NCI-H1048 (cell line): ENCODE measurements around the gene OR56A3.
"Not testable (repeated sequence)": the region's sequence is repeated elsewhere in the genome, so short reads cannot be mapped to it uniquely, and the experiment has no call there.

Experiments used
- DNase-seq: peaks from one replicate; lab custom pipeline; 2025; lab: John Stamatoyannopoulos, UW

Gene OR56A3, protein sequence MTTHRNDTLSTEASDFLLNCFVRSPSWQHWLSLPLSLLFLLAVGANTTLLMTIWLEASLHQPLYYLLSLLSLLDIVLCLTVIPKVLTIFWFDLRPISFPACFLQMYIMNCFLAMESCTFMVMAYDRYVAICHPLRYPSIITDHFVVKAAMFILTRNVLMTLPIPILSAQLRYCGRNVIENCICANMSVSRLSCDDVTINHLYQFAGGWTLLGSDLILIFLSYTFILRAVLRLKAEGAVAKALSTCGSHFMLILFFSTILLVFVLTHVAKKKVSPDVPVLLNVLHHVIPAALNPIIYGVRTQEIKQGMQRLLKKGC

DNA sequence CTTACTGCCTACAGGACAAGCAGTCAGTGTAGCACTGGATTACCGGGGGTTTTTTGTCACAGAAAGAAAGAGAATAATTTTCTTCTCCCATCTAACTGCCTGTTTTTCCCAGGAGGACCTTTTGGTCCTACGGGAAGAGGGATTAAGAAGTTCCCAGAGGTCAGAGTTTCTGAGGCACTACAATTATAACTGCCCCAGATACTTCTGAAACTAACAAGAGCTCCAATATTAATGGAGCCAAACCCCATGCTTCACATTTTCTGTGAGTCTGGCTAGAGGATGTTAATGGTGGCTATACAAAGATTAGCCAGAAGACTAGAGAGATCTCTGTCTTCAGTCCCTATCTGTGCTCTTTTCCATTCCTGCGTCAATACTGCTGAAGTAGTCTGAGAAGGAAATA is at the start of gene OR56A3:
TSS of gene OR56A3 (plus strand) at position 301 of the 400 bp plus-strand sequence. CDS start 5,096 bp downstream, outside the sequence.
- DNase-seq: no peak

DNA sequence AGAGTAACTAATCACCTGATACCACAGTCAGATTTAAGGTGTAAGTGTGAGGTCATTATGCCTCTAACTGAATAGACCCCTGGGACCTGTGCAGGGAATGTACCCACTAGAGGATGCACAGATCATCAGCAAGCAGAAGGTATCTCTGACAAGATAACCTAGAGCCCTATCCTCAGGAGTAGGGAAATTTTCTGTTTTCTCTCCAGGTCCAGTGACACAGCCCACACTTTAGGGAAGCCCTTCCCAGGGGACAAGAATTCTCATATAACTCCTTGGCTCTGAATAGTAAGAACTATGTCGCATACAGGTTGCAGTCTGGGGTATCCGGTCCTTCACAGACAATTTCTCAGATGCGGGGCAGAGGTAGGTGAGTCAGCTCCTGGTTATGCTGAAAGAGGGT is 49.1 kb upstream of the OR56A3 start, which contains the start of gene OR52E5:
TSS of gene OR52E5 (plus strand) at position 301 of the 400 bp plus-strand sequence. CDS start 7,569 bp downstream, outside the sequence.
- DNase-seq: no peak

DNA sequence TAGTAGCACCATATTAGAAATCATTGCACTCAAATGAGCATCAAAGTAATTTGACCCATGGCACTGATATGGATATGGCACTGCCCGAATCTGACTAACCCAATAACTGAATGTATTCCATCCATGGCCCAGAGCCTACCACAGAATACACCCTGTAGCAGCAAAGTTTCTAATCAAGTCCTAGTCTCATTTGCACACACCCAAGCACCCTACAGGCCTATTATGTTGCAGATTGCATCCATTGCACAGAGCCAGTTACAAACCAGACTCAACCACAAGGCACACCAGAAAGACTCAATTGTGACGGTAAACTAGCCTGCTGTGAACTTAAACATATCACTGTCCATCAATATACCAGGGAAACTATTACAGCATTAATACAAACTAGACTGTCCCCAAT is 42.5 kb upstream of the OR56A3 start:
- no peak for DNase-seq

DNA sequence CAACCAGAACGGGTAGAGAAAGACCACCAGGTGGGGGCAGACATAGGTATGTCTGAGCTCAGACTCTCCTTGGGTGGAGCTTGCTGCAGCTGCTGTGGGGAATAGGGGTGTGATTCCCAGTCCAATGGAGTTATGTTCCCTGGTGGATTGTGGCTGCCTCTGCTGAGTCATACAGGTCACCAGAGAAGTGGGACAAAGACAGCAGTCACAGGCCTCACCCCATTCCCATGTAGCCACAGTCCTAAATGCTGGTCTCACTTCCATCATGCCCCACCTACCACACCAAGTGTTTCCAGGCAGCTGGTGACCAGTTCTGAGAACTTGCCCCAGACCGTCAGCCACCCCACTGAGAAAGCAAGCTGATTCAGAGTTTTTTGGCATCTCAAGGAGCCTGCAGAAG is 31.5 kb upstream of the OR56A3 start:
- no peak for DNase-seq

DNA sequence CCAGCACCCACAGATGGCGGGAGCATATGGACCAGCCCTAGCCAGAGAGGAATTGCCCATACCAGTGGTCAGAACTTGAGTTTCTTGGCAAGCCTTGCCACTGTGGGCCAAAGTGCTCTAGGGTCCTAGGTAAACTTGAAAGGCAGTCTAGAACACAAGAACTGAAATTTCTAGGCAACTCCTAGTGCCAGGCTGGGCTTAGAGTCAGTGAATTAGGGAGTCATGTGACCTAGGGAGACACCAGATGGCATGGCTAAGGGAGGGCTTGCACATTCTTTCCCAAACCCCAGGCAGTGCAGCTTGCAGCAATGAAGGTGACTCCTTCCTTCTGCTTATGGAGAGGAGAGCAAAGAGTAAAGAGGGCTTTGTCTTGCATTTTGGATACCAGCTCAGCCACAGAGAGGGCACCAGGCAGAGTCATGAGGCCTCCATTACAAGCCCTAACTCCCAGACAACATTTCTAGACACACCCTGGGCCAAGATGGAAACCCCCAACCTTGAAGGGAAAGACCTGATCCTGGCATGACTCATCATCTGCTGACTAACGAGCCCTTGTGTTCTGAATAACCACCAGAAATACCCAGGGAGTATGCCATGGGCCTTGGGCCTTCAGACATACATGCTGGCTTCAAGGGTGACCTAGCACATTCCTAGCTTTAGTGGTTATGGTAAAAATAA is 19.2 kb upstream of the OR56A3 start:
- DNase-seq: no peak

DNA sequence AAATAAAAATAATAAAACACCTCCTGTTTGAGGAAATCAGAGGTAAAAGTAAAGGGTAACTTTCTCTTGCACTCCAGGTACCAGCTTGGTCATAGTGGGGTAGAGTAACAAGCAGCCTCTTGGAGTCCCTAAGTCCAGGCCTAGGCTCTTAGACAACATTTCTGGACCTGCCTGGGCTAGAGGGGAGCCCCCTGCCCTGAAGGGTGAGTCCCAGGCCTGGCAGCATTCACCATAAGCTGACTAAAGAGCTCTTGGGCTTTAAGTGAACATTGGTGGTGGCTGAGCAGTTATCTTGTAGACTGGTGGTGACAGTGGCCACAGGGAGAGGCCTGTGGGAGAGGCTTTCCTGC is 18.6 kb upstream of the OR56A3 start:
- no peak for DNase-seq

DNA sequence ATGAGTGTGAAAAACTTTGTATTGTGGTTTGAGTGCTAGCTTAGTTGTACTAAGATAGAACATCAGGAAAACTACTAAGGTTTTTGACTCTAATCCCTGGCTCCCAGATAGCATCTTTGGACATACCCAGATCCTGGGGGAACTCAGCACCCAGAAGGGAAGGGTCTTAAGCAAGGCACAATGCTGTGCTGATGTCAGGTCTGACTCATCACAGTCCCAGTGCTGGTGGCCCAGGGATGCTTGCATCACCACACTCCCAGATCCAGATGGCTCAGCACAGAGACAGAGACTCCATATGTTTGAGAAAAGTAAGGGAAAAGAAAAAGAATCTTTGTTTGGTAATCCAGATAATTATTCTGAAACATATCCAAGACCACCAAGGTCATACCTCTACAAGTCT is 18.3 kb upstream of the OR56A3 start:
- DNase-seq: no peak

DNA sequence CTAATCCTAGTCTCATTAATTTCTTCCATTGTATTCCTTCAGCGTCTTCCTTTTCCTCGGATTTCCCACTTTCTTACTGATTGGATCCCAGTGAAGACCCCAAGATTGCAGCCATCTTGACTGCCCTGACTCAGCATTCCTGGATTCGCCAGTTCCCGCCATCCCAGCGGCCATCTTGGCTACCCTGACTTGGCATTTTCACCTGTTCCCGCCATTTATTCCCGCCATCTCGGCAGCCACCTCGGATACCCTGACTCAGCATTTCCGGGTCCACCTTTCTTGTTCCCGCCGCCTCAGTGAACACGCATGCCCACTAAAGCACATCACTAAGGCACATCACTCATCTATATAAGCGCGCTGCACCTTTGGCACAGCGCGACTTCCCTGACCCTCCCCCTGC is 13.8 kb upstream of the OR56A3 start:
- DNase-seq: no peak

DNA sequence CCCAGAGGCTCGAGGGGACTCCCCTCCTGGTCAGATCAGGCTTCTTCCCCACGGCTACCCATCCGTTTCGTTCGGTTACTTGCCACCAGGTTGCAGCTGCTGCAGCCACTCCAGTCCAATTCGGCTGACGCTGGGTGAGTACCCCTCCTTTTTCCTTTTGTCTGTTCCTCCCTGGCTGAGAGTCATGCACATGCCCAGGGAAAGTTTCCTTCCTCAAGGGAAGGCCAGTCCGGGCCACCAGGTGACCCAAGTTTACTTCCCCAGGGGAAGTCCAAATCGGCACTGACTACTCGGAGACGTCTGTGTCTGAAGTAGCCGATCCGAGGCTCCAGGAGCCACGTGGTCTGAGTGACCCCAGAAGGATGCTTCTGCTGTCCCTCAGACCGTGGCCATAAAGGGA is 13.2 kb upstream of the OR56A3 start:
- DNase-seq: no peak

DNA sequence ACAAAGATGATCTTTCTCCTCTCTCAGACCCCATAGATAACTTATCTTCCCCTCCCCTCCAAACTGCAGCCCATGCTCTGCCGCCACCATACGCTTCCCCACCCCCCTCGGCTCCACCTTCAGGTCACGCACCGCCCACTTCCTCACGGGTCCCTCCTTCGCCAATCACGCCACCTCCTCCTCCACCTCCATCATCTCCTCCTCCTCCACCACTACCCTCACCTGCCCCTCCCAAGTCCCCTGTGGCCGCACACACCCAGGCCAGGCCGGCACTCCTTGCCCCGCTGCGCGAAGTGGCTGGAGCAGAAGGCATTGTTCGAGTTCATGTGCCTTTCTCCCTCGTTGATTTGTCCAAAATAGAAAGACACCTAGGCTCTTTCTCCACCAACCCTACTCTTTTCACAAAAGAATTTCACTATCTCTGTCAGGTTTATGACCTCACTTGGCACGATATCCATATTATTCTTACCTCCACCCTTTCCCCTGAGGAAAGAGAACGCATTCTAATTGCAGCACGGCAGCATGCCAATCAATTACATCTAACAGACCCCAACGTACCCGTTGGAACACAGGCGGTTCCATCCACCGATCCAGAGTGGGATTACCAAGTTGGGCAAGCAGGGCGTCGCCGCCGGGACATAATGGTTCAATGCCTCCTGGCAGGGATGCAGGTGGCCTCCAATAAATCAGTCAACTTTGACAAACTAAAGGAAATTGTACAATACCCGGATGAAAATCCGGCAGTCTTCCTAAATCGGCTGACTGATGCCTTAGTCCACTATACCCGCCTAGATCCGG is 12.3 kb upstream of the OR56A3 start:
- DNase-seq: no peak

DNA sequence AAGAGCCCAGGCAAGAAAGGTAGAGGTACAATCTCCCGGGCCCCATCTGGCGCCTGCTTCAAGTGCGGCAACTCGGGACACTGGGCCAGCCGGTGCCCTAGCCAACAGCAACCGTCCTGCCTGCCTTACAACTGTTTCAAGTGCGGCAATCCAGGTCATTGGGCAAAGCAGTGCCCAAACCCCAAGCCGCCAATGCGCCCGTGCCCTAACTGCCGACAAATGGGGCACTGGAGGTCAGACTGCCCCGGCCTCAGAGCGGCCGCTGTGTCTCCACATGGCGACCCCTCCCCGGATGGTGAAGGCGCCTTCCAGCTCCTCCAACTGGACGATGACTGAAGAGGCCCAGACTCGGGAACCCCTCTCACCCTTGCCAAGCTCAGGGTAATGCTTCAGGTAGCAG is 11.4 kb upstream of the OR56A3 start:
- no peak for DNase-seq

DNA sequence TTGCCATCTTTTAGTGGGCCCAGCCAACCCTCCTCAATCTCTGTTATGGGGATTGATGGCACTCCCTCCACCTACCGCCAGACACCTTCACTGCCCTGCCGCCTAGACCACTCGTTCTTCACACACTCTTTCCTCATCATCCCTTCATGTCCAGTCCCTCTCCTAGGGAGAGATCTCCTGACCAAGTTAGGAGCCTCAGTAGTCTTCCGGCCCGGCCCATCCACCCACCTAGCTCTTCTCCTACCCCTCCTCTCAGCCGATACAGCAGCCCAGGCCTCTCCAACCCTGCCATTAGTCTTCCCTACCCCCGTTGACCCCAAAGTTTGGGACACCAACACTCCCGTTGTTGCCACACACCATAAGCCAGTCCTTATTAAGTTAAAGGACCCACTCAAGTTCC is 11.0 kb upstream of the OR56A3 start:
- no peak for DNase-seq

DNA sequence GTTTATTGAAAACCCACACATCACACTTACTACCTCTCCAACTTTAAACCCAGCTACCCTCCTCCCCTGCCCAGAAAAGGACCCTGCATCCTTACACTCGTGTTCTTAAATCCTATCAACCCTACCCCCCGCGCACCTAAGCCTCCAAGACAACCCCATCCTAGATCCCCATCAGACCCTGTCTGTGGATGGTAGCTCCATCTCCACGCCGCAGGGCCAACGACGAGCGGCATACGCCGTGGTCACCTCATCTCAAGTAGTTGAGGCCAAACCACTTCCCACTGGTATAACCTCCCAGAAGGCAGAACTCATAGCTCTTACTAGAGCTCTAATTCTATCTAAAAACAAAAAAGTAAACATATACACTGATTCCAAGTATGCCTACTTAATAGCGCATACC is 9.4 kb upstream of the OR56A3 start:
- no peak for DNase-seq

DNA sequence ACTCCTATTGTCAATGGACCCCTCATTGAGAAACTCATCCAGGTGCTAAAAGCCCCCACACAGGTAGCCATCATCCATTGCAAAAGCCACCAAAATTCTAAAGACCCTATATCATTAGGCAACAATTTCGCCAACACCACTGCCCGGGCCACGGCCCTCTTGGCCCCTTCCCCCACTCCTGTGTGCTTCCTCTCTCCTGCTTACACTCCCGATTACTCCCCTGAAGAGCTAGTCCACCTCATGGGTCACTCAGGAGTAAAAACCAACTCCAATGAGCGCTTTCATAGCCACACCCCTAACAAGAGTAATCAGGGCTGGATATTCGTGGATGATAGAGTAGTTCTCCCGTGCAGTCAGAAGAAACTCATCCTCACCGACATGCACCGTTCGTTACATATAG is 8.9 kb upstream of the OR56A3 start:
- no peak for DNase-seq

DNA sequence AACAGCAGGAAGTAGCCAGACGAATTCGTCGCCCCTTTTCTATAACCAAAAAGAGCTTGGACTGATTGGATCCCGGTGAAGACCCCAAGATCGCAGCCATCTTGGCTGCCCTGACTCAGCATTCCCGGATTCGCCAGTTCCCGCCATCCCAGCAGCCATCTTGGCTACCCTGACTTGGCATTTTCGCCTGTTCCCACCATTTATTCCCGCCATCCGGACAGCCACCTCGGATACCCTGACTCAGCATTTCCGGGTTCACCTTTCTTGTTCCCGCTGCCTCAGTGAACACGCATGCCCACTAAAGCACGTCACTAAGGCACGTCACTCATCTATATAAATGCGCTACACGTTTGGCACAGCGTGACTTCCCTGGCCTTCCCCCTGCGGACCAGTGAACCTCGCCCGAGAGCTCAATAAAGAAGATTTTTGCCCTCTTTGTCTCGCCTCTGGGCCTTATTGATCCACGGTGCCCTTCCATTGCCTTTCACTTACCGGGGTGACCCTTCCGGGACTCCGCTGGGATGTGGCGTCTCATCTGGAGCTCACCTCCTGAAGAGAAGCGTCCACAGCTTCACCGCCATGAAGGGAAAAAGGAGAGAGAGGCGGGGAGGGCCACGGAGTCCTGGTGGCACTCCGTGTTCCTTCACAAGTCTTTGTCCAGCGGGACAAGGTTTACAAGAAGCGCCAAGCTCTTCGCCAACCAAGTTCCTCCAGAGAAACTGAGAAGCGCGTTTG is 4.0 kb upstream of the OR56A3 start:
- DNase-seq: no peak

DNA sequence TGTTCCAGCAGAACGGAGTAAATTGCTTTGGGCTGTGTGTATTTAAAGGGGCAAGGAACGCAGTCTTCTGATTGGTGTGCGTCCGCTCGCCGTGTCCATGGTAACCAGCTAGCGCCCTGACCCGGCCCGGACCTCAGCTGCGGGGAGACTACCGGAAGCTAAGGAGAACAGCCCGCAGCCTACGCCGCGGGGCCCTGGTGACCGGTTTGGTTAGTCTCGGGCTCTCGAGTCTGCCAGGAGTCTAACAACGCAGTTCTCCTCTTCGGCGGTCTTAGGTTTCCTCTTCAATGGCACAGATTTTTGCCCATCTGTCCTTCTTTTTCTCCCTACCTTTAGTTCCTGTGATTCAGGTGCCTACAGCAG is 3.5 kb upstream of the OR56A3 start:
- DNase-seq: no peak

DNA sequence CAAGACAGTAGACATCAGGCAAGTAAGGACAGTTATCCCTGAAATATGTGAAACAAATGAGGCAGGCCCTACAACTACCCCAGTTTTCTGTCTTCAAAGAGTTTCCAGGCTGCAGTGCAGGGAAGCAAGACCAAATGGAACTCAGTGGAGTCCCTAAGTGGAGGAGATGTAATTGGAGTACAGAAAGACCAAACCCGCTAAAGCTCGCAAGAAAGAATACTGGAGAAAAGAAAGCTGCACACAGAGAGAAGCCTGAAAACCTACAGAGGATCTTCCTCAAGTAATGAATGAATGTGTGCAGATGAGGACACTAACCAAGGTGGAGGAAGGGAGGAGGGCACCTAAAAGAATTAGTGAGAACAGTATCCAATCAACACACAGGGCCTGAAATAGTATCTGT is 1.3 kb upstream of the OR56A3 start:
- no peak for DNase-seq

DNA sequence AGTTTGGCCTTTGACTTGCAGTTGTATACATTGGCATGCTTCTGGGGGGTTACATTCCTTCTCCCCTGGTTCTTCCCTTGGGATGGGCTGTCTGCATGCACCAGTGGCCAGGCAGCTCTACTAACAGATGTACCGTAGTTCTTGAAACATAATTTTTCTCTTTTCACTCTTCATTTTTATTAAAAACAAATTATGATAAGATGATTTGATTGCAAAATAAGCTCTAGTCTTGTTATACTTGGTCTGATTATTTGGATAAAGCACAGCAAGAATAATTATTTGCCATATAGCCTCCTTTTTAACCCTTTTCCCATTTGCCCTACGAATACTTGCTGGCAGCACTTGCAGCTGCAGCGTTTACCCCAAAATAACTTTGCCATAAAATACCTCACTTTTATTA is 13.5 kb downstream of the OR56A3 start:
- DNase-seq: no peak

DNA sequence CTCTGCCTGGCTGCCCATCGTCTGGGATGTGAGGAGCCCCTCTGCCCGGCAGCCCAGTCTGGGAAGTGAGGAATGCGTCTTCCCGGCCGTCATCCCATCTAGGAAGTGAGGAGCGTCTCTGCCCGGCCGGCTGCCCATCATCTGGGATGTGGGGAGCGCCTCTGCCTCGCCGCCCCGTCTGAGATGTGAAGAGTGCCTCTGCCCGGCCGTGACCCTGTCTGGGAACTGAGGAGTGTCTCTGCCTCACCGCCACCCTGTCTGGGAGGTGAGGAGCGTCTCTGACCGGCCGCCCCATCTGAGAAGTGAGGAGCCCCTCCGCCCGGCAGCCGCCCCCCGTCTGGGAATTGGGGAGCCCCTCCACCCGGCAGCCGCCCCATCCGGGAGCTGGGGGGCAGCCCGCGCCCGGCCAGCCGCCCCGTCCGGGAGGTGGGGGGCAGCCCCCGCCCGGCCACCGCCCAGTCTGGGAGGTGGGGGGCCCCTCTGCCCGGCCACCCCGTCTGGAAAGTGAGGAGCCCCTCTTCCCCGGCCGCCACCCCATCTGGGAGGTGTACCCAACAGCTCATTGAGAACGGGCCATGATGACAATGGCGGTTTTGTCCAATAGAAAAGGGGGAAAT is 18.8 kb downstream of the OR56A3 start:
- not testable (repeated sequence) for DNase-seq

DNA sequence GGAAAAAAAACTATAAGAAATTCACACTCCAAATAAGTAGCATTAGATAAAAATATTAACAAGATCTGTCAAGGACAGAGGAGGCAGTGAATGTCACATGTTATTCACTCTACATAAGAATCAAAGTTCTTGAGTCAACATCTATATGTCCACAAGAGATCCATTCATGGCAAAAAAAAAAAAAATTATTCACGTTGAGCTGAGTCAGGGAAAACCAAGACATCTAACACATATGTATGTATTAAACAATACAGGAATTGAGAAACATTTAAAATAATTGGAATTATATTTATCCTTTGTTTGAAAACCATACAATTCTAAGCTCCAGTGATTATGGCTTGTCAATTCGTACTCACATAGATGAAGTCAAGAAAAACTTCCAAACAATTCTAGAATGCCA is 24.9 kb downstream of the OR56A3 start:
- no peak for DNase-seq

DNA sequence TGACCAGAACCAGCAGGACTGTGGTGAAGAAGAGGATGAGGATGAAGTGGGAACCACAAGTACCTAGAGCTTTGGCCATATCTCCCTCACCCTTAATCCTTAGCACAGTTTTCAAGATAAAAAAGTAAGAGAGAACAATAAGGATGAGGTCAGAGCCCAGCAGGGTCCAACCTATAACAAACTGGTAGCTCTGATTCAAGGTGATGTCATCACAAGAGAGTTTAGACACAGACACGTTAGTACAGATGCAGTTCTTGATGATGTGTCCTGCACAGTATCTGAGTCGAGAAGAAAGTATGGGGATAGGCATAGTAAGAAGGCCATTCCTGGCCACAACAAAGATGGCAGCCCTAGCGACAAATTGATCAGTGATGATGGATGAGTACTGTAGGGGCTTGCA is 25.7 kb downstream of the OR56A3 start:
- DNase-seq: no peak

DNA sequence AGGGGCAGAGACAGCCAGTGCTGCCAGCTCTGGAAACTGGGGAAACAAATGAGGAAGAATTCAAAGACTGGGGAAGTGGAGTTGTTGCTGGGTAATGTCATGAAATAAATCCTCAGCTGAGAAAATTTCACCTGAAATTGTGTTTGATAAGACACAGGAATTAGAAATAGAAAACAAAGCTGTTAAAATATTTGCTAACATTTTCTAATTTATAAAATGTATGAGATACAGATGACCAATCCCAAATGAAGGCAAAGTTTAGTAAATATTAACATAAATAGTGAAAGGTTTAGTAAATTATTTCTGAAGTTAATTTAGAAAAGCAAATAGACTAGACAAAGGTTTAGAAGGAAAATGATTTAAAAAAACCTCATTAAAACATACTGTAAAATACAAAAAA is 26.3 kb downstream of the OR56A3 start, which contains the start of gene OR56A5:
TSS of gene OR56A5 (minus strand) at position 101 of the 400 bp plus-strand sequence. CDS start at position 101, 0 bp downstream.
- no peak for DNase-seq
